Embryonic facial prominence (tissue), 1 donor: ENCODE measurements around the gene ZNF549.
"Not testable (repeated sequence)": the region's sequence is repeated elsewhere in the genome, so short reads cannot be mapped to it uniquely, and the experiment has no call there.

ENCODE experiments used
- DNase-seq: peaks from one replicate; pipeline ENCODE4 v3.0.0-alpha.2; 2016; ENCODE audit errors: extremely low spot score

The ZNF549 gene

GRCh38 chr19:57527136-57527881 lies at the start of gene ZNF549:
Gene ZNF549, plus strand, starts transcription at chr19:57527356. Its CDS starts 218 bp downstream, at chr19:57527574.
- peak; percentile 86 for DNase-seq

- DNase-seq = peak; percentile 77
Measured at GRCh38 chr19:57487477-57488298, 39.5 kb upstream of the ZNF549 start, which contains the start of gene ZNF419. Gene ZNF419, plus strand, starts transcription at chr19:57487750. Its CDS starts 201 bp downstream, at chr19:57487951.

GRCh38 chr19:57488299-57488644 lies 38.9 kb upstream of the ZNF549 start:
- not testable (repeated sequence) for DNase-seq

DNA sequence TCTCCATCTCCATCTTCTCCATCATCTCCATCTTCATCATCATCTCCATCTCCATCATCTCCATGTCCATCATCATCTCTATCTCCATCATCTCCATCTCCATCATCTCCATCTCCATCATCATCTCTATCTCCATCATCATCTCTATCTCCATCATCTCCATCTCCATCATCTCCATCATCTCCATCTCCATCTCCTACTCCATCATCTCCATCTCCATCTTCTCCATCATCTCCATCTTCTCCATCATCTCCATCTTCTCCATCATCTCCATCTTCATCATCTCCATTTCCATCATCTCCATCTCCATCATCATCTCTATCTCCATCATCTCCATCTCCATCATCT lies 27.9 kb upstream of the ZNF549 start:
- DNase-seq = not testable (repeated sequence)

DNA sequence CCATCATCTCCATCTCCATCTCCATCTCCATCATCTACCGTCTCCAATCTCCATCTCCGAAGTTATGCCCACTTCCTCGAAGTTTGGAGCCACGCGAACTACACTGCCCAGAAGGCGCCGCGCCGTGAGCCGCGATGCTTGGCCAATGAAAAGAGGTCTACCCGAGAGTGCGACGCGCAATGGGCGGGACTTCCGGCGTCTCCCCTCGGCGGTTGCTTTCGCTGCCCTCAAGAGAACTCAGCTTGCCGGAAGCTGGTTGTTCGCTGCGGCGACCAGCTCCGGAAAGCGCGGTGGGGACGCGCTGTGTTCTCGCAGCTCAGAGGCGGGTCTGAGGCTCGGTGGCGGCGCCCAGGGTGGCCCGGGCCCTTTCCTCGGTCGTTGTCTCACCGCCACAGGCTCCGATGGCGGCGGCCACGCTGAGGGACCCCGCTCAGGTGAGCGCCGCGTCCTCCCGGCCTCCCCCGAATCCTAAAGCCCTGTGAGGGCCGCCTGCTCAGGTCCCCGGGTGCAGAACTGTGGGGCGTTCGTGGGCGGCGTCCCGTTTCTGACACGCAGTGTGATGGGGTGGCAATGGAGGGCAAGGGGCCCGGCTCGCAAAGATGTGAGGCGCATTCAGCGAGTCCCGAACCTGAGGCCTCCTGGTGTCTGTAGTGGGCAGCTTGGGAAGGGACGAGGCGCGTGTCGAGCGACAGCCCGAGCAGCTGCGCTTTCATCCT lies 27.3 kb upstream of the ZNF549 start, which contains the start of gene ZNF773:
TSS of gene ZNF773 (plus strand) at position 259 of the 716 bp plus-strand sequence. CDS start at position 402, 143 bp downstream.
- DNase-seq = peak; percentile 83

- DNase-seq = not testable (repeated sequence)
Measured at GRCh38 chr19:57500400-57500799, 26.8 kb upstream of the ZNF549 start.

- DNase-seq = no peak
Measured at GRCh38 chr19:57506163-57506562, 21.0 kb upstream of the ZNF549 start.

GRCh38 chr19:57511484-57511883 lies 15.7 kb upstream of the ZNF549 start:
- no peak for DNase-seq

- DNase-seq = no peak
Measured at GRCh38 chr19:57512845-57513244, 14.3 kb upstream of the ZNF549 start.

DNA sequence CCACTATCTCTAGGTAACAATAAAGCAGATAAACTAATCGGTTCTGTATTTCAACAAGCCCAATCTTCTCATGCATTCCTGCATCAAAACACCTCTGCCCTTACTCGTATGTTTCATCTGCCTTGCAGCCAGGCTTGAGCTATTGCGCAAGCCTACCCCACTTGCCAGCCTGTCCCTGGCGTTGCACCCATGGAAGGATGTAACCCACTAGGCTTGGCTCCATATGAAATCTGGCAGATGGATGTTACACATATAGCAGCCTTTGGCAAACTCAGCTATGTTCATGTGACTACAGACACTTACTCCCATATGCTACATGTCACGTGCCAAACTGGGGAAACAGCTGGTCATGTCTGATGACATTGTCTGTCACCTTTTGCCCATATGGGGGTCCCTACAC lies 11.9 kb upstream of the ZNF549 start:
- no peak for DNase-seq

DNA sequence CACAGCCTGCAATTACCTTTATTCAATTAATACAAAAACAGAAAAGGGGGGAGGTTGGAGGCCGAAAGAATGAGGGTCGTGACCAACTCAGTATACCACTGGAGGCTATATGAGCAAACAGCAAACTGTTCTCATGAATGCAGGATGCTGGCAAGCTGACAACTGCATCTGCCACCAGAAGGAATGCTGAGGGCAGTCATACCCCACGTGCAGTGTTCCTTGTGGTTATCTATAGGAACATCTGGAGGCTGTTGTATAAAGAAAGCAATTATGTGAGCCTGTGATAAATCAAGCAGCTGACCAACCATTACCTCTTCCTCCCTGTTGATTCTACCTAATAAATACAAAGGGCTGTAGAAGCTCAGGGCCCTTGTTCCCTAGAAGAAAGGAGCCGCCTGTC lies 9.1 kb upstream of the ZNF549 start:
- not testable (repeated sequence) for DNase-seq

DNA sequence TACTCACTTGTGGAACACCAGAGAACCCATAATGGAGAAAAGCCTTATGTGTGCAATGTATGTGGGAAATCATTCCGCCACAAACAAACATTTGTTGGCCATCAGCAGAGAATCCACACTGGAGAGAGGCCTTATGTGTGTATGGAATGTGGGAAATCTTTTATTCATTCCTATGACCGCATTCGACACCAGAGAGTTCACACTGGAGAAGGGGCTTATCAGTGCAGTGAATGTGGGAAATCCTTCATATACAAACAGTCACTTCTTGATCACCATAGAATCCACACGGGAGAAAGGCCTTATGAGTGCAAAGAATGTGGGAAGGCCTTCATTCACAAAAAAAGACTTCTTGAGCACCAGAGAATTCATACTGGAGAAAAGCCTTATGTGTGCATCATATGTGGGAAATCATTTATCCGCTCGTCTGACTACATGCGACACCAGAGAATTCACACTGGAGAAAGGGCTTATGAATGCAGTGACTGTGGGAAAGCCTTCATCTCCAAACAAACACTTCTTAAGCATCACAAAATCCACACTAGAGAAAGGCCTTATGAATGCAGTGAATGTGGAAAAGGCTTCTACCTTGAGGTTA lies 10.9 kb downstream of the ZNF549 start:
- DNase-seq = no peak

DNA sequence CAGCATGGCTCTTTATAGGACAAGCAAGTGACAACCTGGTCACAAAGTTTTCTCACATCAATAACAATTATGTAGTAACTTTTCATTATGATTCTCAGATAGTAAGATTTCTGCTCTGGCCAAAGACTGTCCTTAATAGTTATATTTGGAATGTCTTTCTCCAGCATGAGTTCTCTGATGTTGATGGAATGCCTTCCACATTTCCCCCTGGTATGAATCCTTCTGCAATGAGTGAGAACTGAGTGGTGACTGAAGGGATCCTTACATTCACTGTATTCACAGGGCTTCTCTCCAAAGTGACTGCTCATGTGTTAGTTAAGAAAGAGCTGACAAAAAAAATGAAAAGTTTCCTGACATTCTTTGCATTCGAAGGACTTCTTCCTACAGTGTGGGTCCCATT lies 19.4 kb downstream of the ZNF549 start:
- DNase-seq = no peak

GRCh38 chr19:57552432-57552831 lies 25.3 kb downstream of the ZNF549 start:
- no peak for DNase-seq

DNA sequence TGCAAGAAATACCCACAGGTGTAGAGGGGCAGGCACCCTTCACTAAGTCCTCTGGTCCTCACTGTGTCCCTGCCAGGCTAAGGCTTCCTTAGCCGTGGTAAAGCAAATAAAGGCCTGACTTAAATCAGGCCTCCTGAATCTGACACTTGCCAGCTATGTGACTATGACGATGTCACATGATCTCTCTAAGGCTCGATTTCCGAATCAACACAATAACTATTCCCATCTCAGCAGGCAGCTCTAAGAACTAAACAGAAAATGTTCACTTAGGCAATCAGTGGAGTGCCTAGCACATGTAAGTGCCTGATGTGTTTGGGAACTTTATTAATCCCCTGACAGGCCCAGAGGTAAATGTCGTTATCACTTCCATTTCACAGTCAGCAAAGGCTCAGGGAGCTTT lies 30.5 kb downstream of the ZNF549 start:
- no peak for DNase-seq

DNA sequence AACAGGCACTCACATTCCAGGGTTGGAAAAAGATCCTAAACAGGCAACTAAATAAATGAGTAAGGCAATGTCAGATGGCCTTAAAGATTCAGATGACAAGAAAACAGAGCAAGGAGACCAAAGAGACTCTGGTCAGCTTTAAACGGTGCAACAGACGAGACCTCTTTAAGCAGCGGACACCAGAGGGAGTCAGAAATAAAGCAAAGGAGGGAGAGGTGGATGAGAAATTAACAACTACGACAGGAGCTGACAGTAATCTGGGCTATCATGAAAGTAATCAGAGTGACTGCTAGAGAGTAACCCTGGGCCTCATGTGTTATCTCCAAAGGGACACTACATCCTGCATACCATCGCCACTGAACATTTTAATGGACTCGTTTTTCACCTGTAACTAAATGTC lies 31.4 kb downstream of the ZNF549 start:
- no peak for DNase-seq

GRCh38 chr19:57559008-57559403 lies 31.9 kb downstream of the ZNF549 start:
- DNase-seq = no peak

DNA sequence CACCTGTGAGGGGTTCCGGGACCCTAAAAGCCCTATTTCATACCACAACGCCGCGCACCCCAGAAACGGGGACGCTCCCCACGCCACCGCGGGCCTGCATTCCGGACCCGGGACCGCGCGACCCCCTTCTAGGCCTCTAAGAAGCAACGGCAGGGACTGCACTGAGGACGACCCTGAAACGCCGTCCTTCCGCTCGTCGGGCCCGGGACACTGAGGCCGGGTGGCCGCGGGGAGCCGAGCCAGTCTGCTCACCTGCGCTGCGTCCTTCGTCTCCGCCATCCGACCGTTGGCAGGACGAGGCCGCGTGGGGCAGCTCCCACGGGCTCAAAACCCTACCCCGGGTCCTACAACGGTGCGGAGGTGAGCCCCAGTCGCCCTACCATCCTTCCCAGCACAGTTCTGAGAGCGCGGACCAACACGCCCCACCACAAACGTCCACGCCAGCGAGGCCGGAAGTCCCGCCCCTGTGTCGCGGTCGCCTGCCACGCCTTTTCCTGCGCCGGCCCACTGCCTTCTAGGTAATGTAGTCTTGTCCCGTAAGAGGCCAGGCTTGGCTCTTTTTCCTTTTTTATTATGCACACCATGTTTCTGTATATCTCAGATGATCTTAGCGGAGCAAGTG lies 32.4 kb downstream of the ZNF549 start, which contains the start of gene ZNF550:
TSS of gene ZNF550 (minus strand) at position 460 of the 622 bp plus-strand sequence. CDS start at position 279, 181 bp downstream.
- DNase-seq = peak; percentile 85

DNA sequence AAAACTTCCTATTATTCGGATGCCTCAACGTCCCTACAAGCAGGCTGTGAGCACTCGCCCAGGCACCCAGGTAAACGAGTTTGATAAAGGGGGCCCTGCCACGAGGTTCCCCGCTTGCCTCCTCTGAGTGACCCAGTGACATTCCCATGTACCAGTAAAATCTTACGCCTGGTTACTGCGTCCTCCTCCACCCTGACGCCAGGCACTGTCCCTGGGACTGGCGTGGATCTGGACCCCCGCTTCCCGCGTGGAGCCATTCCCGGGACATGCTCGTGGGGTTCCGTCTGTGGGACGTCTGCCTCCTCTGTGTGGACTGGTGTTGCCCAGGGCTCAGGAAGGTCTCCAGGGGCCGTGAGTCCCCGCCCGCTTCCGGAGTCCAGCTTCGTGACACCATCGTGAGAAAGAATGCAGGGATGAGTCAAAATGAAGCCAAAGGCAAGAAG lies 32.9 kb downstream of the ZNF549 start:
- no peak for DNase-seq

DNA sequence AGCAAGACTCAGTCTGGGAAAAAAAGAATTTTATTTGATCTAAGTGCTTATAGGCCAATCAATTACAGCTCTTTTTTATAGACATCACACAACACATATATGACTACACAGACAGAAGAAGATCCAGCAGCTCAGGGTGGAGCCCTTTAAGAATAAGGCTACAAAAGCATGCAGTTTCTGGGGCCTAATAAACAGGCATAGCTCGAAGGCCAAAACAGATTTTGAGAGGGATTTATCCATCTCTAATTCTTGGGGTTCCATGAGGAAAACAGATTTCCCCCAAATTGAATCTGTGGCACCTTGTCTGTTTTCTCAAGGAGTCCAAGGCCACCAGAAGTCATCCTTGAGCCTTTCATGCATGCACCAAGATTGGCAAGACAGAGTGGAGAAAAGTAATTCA lies 36.4 kb downstream of the ZNF549 start:
- DNase-seq = no peak
